ENCODE results near the gene AMER3.

The AMER3 gene

DNA sequence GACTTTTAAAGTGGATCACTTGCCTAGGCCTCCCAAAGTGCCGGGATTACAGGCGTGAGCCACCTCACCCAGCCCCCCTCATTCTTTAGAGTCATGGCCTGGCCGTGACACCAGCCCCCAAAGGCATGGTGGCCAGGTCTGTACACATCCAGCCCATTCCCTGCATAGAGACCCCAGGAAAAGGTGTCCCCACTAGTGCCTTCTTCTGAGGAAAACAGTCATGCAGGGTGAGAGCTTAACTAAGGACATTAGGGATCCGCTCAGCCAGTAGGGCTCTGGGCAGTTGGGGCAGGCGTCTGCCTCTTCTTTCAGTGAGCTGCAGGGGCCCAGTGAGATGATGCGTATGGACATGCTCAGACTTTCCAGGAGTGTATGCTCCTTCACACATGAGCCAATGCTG, 5.7 kb upstream of the AMER3 start:
- no peak for DNase-seq (ENCODE audit: low spot score)

DNA sequence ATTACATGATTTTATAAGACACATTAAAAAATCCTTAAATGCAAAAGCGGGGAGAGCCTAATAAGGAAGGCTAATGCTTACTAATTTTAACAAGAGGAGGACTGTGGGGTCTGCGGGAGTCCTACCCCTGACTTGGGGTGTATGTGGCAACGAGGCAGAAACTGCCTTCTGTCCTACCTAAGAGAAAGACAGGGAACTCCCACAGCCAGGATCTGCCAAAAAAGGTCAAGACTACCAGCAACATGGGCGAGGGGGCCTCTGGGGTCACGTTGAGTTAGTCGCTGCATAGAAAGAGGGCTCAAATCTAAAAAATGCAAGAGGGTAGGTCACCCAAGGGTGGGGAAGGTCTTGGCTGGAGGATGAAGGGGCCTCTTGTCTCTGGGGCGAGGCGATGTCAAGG, 529 bp upstream of the AMER3 start:
- no peak for DNase-seq (ENCODE audit: low spot score)

DNA sequence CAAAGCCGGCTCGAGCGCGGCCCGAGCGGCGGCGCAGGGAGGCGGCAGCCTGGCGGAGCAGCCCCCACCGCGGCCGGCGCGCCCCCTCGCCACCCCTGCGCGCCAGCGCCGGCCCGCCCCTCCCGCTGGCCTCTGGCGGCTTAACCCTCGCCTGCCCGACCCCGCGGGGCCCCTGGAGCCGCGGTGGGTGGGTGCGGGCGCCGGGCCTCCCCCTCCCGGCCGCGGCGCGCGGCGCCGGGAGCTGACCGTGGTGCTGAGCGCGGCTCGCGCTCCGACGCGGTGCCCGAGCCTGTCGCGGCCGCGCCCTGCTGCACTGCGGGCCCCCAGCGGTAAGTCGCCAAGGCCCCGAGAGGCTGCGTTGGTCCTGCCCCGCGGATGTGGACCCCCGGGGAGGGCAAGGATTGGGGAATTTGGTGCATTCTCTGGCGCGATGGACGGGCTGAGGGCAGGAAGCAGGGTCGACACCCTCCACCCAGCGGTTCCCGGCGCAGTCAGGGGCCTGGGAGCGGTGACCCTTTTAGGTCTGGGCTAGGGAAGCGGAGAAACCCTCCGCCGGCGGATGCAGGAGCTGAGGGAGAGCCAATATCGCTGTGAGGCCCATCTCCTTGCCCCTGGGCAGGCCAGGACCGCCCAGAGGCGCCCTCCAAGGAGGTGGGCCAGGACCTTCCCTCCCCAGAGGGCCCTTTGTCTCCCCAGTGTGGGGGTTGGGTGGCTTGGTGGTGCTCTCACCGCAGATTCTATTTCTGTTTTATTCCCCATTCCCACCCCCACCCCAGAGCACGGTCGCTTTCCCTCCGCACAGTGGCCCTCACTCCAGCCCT, 923 bp downstream of the AMER3 start:
- no peak for DNase-seq (ENCODE audit: low spot score)

DNA sequence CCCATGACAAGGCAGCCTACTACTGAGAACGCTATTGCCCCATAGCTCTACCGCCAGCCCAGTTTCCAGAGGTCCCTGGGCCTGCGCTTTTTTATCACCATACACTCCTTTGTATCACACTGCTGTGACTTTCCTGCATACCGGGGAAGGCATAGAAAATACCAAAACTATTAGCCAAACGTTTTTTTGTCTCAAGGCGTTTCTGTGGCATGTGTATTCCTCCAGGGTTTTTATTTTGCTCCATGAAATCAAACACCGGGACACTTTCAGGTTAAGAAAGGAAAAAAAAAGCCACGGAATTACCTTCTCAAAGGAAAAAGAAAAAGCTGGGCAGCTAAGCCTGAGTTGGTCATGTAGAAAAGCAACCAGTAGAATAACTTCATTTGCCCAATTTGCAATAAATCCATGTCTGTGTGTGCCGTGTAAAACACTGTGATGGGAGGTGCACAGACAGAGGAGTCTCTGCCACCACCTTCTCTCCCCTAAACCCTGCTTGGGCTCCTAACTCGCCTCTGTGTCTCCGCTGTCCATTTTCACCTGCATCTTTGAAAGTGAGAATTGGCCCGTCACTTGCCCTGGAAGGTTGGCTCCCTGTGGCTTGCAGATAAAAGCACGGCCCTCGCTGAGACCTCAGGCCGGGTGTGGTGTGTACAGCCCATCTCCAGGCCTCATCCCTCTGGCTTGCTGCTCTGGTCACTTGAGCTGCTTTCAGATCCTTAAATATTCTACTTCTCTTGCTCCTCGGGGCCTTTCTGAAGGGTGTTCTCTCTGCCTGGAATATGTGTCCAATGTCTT, 1.7 kb downstream of the AMER3 start:
- DNase-seq (ENCODE audit: low spot score), result no peak

DNA sequence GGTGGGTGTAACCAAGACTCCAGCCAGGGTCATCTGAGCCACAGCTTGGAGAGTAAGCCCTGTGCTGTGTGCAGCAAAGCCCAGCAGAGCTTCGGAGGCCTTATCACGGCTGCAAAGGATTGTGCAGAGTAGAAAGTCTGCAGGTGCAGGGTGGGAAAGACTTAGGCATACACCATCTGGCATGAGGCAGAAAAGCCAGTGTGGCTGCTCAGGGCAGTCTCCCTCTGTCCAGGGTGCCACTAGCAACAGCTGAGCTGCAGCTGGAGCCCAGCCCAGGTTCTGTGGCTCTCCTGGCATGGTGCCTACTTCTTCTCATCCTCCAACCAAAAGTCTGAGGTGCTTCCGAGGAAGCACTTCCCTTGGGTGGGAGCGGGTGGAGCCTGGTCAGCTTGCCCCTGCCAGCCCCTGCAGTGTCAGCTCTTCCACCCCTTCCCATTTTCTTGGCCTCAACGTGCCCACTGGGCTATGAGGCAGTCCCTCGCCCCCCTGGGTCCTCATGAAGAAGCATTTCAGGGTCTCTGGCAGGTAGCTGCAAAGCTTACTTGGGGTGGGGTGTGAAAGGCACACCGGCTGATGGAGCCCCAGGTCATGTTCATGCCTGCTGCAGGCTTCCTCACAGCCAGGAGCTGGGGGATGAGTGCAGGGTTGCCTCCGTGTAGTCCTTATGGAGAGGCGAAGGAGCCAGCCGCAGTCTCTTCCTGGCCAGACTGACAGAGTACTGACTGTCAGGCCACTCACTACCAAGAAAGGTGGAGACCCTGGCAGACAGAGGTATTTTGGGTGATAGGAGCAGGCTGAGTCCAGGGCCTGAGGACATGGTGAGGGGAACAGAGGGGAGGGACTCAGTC, 4.8 kb downstream of the AMER3 start:
- DNase-seq (ENCODE audit: low spot score), result no peak

DNA sequence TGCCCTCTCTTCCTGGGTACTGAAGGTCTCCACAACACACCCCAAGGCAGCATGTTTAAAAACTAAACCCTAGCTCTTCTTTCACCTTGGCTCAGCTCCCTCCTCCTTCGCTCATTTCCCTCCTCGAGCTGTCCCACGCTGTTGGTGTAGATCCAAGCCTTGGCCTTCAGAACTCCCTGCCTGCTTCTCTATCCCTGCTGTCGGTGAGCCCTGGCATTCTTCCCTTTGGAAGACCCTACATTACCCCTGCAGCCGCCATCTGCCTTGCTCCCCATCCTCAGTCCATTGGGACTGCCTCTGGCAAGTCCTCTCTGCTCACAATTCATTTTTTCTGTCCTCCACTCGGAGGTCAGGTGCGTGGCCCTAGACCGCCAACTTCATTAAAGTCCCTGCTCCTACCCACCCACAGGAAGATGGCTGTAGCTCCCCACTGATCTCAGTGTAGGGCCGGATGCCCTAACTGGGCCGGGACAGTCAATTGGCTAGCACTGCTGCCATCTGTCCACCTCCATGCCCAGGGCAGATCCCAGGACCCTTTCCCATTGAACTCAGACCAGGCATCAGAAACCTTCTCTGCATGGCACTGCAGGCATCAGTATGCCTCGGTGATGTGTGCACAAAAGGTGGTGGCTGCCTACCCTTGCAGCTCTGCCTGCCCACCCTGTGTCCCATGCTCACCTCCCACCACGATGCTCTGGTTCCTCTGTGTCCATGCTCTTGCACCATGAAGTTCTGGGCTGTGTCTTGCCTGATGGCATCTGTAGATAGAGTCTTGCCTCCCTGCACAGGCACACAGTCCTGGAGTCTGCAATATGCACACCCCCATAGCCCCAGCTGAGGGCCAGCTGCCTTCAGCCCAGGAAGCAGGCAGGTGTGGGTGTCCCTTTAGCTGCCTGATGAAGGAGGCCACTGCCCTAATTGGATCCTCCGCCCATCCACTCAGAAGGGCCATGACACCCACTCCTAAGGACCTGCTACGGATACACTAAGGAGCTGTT, 5.7 kb downstream of the AMER3 start:
- no peak for DNase-seq (ENCODE audit: low spot score)

DNA sequence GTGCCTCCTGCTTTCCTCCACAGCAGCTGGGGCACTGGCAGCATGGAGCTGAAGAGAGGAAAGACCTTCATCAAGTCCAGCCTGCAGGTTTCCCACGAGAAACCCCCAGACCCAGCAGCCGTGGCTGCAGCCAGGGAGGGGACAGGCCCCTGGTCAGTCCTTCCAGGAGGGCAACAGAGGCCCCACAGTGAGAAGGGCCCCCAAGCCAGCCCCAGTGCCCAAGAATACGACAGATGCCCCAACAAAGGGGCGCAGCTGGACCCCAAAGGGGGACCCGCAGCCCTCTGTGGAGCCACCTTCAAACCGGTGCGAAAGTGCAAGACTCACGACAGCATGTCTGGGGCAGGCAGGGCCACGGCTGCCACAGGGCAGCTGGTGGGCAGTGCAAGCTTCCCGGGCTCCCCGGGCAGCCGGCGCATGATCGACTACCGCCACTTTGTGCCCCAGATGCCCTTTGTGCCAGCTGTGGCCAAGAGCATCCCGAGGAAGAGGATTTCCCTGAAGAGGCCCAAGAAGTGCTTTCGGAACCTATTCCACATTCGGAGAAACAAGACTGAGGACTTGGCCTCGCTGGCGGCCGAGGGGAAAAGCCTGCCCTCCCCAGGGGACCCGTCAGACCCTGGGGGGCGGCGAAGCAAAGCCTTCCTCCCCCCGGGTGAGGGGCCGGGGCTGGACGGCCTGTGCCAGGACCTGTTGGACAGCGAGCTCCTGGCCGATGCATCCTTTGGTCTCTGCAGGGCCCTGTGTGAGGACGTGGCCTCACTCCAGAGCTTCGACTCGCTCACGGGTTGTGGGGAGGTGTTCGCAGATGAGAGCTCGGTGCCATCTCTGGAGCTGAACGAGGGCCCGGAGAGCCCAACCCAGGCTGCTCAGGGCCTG, 6.9 kb downstream of the AMER3 start:
- no peak for DNase-seq (ENCODE audit: low spot score)

DNA sequence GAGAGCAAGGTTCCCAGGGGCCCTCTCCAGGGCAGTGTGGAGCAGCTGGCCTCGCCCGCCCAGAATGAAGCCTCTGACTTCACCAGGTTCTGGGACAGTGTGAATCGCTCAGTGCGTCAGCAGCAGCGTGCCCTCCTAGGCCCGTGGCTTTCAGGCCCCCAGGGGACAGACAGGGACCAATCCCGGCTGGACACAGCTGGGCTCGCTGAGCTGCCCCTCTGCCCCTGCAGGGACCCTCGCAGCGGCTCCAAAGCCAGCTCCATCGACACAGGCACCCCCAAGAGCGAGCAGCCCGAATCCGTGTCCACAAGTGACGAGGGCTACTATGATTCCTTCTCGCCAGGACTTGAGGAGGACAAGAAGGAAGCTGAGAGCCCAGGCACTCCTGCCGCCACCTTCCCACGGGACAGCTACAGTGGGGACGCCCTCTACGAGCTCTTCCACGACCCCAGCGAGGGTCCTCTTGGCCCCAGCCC, 7.6 kb downstream of the AMER3 start:
- no peak for DNase-seq (ENCODE audit: low spot score)

DNA sequence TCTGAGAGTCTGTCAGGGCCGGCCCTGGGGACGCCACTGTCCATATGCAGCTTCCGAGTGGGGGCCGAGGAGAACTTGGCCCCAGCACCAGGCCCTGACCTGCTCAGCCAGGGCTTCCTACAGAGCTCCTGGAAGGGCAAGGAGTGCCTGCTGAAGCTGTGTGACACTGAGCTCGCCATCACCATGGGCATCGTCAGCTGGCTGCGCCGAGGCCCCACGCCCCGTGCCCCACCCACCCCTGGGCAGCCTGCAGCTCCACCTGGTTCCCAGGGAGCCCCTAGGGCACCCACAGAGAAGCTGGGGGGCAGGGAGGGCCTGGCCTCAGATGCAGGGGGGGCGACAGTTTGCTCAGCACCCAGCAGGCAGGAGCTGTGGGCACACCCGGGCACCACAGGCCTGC, 8.1 kb downstream of the AMER3 start:
- DNase-seq (ENCODE audit: low spot score), result no peak

DNA sequence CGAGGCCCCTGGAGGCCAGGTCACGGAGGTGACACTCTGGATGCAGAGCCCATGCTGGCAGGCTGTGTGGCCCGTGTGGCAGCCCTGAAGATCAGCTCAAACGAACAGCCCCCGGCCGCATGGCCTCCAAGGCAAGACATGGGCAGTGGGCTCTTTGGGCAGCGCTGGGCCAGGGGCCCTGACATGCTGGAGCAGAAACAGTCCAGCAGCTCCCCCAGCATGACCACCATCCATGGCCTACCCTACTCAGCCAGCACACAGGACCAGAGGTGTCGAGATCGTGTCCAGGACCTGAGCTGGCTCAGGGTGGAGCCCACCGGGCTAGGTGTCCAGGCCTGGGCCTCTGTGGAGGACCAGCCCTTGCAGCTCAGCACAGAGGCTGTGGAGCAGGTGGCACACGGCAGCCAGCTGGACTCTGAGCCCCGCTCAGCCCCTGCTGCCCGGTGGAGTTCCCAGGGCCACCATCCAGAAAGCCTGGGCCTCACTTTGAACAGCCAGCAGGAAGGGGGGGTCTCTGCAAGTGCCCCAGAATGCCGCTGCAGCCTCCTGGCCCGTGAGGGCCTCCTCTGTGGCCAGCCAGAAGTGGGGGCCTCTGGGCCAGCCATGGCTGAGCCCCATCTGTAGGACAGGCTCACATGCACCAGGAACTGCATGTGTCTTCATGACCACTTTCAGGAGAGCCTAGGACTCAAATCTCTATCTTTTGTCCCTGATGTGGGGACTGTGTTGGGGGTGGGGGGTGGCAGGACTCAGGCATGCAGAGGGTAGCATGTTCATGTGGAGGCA, 8.9 kb downstream of the AMER3 start:
- no peak for DNase-seq (ENCODE audit: low spot score)

DNA sequence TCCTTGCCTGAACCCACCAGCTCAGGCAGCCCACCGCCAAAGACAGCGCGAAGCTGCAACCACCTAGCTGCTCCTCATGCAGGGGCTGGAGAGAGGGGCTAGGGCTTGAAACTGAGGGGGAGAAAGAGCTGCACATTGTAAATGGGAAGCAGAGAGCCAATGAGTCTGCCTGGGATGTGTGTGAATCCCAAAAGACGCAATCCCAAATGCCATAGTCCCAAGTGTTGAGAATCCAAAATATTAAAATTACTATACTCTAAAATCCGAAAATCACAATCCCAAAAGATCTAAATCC, 9.4 kb downstream of the AMER3 start:
- no peak for DNase-seq (ENCODE audit: low spot score)

DNA sequence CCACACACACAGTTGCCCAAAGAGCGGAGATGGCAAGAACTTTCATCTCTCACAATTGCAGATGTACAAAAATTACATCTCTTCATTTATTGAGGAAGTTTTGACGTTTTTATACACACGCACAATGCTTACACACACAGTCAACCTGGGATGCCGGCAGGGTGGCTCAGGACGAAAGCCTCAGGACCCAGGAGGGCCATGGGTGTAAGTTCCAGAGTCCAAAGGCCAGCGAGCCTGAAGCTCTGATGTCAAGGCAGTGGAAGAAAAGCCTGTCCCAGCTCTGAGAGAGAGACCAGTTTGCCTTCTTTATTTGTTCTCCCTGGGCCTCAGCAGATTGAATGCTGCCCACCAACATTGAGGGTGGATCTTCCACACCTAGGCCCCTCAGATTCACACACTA, 10.1 kb downstream of the AMER3 start:
- no peak for DNase-seq (ENCODE audit: low spot score)

DNA sequence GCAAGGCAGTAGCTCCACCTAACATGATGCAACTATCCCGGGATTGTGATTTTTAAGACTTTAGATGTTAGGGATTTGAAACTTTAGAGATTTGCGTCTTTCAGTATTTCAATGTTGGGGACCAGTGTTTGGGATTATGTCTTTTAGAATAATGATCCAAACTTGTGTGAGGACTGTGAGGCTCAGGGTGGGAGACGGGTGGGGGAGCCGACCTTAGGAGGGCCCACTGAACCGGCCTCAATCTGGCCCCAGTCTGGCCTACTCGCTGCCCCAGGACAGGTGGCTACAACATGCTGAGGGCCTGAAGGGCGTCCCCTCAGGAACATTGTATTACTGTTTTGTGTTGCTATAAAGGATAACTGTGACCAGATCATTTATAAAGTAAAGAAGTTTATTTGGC, 10.7 kb downstream of the AMER3 start:
- DNase-seq (ENCODE audit: low spot score), result no peak

DNA sequence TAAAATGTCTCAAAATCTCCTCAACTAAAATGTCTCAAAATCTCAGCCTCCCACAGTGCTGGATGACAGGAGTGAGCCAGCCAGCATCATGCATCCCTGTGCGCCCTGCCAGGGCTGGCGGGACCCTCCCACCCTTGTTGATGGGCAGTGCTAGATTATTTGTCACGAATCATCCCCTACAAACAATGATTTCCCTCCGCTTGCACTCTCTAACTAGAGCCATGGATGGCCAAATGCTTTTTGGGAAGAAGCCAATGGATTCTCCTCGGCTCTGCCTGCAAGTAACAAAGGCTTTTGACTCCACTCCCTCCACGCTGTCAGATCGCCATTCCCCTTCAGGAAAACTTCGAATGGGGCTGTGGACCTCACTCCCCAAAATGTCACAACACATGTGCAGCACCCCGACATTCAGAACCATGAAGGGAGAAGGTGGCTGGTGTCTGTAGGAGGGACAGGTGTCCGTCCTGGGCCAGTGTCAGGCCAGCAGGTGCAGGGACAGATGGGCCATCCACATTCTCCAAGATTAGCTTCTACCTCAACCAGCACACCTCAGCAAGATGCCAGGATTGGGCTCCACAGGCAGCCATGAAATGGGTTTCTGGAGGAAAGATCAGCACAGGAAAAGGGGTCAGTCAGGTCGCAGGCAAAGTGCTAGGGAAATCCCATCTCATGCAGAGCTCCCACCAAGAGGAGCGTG, 11.5 kb downstream of the AMER3 start:
- DNase-seq (ENCODE audit: low spot score), result no peak

DNA sequence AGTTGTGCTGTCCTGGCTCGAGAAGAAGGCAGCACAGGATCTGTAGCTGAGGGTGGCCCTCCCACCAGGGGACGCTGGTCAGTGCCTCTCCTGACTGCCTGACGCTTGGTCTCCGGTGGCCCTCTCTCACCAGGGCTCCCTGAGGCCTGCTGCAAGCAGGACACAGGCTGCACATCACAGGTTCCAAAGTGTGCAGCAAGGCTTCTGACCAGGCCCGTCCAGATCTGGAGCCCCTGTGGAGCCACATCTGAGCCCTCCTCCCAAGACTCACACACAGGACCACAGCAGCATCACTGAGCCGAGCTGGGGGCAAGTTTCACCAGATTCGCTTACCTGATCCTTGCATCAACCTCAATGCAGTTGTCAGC, 12.1 kb downstream of the AMER3 start:
- DNase-seq (ENCODE audit: low spot score), result no peak

DNA sequence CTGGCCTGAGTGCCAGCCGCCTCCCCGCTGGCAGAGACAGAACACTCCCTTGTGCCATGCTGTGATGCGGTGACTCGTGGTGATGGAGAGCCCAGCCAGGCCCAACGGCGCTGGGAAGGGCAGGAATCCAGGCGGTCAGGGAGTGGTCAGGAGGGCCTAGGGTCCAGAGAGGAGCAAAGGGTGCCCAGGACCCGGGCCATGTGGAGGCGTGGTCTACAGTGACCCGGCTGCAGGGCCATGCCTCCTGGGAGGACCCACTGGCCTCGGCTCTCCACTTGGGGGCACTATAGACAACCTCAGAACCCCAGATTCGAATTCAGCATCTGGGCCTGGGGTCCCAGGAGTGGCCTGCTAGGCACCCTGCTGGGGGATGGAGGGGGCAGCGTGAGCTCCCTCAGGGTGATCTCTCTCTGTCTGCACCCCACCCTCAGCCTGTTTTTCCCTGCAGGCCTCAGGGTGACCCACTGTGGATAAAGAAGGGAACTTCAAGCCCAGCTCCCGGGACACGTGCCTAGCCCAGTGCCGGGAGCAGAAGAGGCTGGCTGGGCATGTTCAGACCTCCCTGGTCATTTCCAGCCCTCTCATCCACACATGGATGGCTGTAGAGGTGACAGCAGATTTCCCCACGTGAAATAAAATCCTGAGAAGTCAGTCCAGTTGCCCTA, 13.0 kb downstream of the AMER3 start:
- no peak for DNase-seq (ENCODE audit: low spot score)

DNA sequence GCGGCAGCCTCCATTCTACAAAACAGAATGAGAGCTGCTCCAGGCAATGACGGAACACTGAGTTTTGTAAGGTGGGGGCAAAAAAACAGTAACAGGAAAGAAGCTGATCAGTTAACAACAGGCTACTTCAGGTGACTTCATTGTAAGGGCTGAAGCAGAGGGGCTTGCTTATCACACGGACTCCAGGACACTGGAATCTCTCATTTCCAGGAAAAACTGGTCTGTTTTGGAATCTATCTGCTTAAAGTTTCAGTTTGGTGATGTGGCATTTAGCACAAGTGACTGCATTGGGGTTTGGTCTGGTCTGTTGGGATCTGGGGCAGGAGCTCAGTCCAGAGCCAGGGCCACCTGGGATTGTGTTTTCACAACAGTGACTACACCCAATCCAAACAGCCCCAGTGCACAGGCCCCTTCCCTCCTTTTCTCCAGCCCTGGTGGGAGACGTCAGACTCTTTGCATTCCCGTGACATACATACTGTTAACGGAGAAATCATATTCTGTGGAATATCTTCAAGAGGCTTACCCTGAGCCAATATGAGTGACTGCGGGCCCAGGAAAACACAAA, 14.1 kb downstream of the AMER3 start:
- no peak for DNase-seq (ENCODE audit: low spot score)

DNA sequence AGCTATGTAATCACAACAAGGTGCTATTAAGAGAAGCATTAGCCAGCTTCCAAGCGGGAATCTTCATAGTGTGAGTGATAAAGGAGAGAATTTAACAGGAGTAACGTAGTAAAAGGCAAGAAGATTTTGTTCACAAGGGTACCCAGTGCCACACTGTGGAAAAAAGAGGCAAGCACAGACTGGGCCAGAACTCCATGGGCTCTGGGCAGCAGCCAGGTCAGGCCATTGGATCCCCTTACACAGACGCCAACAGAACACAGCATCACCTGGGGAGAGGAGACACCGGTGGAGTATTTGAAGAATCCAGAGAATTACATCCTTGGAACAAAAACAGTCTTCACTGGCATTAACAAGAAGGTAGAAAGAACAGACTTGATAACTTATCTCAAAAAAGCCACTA, 21.2 kb downstream of the AMER3 start:
- DNase-seq (ENCODE audit: low spot score), result no peak

Data from globus pallidus (tissue), 1 donor.